BJ (cell line): Measurements from ENCODE around the gene ERVFRD-1. TPM values are rescaled to one million over a fixed set of nuclear protein-coding genes. Genes with fewer than 3 reads are reported as not detected.
A peak's percentile ranks its signal among the peaks of the same experiment; 100 is the strongest.

Experiments used
- CTCF ChIA-PET: fragments of 350-600 bp; formaldehyde crosslinking; extraction: SDS; loops from one replicate; lab custom pipeline; 2021; ENCODE audit warnings: antibody characterized with exemption, inconsistent platforms; lab: Yijun Ruan, JAX
- POLR2A ChIA-PET: fragments of 300-600 bp; sonication (Branson Sonifier 250); formaldehyde crosslinking; extraction: SDS; loops from one replicate; lab custom pipeline; 2021; ENCODE audit warnings: antibody characterized with exemption; lab: Charles Lee
- DNase-seq: peaks from one replicate; pipeline ENCODE4 v3.0.0-alpha.2; 2011; ENCODE audit warnings: low read depth
- H3K27me3 ChIP-seq: 2 replicates; pipeline ENCODE4 v1.6.0; 2011; ENCODE audit warnings: low read length; ENCODE audit not compliant: control insufficient read depth, insufficient read depth
- H3K36me3 ChIP-seq: 2 replicates; pipeline ENCODE4 v1.5.1; 2011; ENCODE audit warnings: low read length; ENCODE audit not compliant: control insufficient read depth, insufficient read depth
- H3K4me3 ChIP-seq: 2 replicates; pipeline ENCODE4 v1.5.1; 2011; ENCODE audit warnings: low read depth, mild to moderate bottlenecking, control low read depth, low read length
- polyA plus RNA-seq: library from polyadenylated mRNA; depleted of rRNA; stranded (reverse); fragments of >200 nt; gene quantifications from 2 replicates; pipeline ENCODE4 v1.2.3, GENCODE V29; 2011
- TF ChIP-seq, protein P1 (sequence below): IDR thresholded peaks from 2 replicates; pipeline ENCODE4 v1.5.1; 2011; ENCODE audit warnings: low read depth, mild to moderate bottlenecking, control low read depth, inconsistent platforms, low read length, moderate library complexity; ENCODE audit not compliant: insufficient read depth

ERVFRD-1 gene
- polyA plus RNA-seq, 1 experiment, result not detected

DNA sequence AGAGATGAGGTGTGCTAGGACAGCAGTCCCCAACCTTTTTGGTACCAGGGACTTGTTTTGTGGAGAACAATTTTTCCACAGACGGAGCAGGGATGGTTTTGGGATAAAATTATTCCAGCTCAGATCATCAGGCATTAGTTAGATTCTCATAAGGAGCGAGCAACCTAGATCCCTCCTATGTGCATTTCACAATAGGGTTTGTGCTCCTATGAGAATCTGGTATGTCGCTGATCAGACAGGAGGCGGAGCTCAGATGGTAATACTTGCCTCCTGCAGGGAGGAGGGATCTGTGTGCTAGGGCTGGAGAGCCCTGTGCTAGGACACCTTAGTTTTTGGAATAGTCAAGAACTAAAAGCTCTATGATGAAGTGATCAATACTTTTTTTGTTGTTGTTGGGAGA, 15.4 kb downstream of the ERVFRD-1 start:
- Histone ChIP-seq H3K36me3 (peaks cover 3% of the 10 kb centered on the region), H3K27me3 (no peaks in the 10 kb centered on the region), H3K4me3 (no peak overlapping the region)
- CTCF ChIA-PET, result interaction anchor here (1.0 to 1.6 kb wide), 3 partner anchors 8 to 401 kb away, joined by 3 to 9 read pairs (median 3); no protein-coding TSS in a partner anchor
- TF ChIP-seq, protein P1, sequence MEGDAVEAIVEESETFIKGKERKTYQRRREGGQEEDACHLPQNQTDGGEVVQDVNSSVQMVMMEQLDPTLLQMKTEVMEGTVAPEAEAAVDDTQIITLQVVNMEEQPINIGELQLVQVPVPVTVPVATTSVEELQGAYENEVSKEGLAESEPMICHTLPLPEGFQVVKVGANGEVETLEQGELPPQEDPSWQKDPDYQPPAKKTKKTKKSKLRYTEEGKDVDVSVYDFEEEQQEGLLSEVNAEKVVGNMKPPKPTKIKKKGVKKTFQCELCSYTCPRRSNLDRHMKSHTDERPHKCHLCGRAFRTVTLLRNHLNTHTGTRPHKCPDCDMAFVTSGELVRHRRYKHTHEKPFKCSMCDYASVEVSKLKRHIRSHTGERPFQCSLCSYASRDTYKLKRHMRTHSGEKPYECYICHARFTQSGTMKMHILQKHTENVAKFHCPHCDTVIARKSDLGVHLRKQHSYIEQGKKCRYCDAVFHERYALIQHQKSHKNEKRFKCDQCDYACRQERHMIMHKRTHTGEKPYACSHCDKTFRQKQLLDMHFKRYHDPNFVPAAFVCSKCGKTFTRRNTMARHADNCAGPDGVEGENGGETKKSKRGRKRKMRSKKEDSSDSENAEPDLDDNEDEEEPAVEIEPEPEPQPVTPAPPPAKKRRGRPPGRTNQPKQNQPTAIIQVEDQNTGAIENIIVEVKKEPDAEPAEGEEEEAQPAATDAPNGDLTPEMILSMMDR, result no peak
- DNase-seq, result no peak
- POLR2A ChIA-PET, result interaction anchor here (0.6 to 0.8 kb wide), 3 partner anchors 317 to 1545 kb away, joined by 4 read pairs; no protein-coding TSS in a partner anchor

DNA sequence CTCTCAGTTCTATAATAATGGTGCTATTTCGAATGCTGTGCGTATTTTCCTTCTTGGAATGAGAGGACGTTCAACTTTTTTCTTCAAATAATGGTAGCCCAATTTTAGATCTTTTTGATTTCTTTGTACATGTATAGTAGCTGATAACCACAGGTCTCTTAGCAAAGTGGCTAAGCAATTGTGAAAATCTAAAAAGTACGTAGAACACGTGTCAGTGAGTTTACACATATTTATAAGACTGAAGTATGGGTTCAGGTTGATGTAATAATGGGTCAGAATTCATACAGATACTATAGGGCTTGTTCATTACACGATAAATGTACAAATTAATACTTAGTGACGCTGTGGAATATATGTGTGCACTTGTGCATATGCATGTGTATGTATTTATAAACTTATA, 16.6 kb downstream of the ERVFRD-1 start:
- ChIA-PET POLR2A (no interaction called here), CTCF (interaction anchor here (1.1 to 1.6 kb wide), 4 partner anchors 10 to 21 kb away, joined by 3 to 9 read pairs (median 4); no protein-coding TSS in a partner anchor)
- Histone ChIP-seq H3K4me3 (peak overlapping the region; percentile 99), H3K27me3 (no peaks in the 10 kb centered on the region), H3K36me3 (peaks cover 2% of the 10 kb centered on the region; the same call in 1 of the 2 replicates)
- TF ChIP-seq, protein P1, result no peak
- no peak for DNase-seq

DNA sequence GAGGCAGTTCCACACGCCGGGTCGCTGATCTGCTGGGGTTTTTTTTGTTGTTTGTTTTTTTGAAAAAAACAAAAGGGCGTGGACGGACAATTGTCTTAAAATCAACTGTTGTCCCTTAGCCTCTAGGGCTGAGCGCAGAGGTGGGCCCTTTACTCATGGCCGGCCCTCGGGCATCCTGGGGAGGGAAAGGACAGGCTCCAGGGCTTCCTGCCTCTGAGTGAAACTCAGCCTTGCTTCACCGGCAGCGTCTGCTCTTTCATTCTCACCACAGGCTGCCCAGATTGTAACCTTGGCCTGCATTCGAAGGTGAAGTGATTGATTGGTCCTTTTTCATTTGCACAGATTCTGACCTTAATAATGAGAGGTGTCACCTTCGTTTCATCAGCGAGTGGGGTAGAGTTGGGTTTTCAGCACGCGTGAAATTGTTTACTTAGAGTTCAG, 17.1 kb downstream of the ERVFRD-1 start:
- H3K27me3 ChIP-seq, result no peaks in the 10 kb centered on the region
- H3K4me3 ChIP-seq, result peak overlapping the region; percentile 99
- TF ChIP-seq, protein P1, result no peak
- POLR2A ChIA-PET, result no interaction called here
- CTCF ChIA-PET, result interaction anchor here (1.3 to 1.9 kb wide), 3 partner anchors 10 to 14 kb away, joined by 4 to 9 read pairs (median 9); no protein-coding TSS in a partner anchor
- no peak for DNase-seq
- H3K36me3 ChIP-seq, result peaks cover 2% of the 10 kb centered on the region; the same call in 1 of the 2 replicates

DNA sequence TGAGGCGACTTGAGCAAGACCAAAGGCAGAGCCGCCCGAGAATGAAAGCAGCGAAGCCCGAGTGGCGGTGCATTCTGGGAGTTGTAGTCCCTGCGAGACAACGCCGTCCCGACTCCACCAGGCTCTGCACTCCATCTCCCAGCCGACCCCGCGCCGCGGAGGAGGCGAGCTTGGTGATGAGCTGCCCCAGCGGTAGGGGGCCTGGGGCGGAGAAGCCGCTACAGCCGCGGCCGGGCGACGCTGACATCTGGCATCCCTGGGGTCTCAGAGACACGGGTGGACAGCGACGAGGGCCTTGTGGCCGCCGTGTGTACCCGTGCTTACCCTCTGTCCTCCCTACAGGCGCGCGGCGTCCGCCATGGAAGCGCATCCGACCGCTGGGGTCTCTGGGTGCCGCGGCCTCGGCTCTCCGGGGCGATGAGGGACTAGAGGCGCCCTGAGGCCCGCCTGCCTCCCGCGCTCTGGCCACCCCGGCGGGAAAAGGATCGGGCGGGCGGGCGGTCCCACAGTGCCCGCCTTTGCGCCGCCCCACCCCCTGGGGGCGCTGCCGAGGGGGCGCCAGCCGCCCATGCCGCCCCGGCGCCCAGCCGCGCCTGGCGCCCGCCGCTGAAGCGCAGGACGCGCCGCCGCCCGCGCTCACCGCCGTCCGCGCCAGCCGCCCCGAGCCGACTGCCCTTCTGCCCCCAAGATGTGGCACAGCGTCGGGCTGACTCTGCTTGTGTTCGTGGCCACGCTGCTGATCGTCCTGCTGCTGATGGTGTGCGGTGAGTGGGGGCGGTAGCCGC, 17.7 kb downstream of the ERVFRD-1 start, which contains the start of gene SMIM13:
Gene SMIM13 (plus strand): TSS at position 209 of the 785 bp plus-strand sequence. CDS start 480 bp downstream, at position 689.
- H3K4me3 ChIP-seq, result peak within 1 kb of the TSS; percentile 99
- CTCF ChIA-PET, result interaction anchor here (0.6 to 1.9 kb wide), 12 partner anchors 13 to 403 kb away, joined by 3 to 9 read pairs (median 4); no protein-coding TSS in a partner anchor
- POLR2A ChIA-PET, result no interaction called here
- DNase-seq, result peak; percentile 91
- TF ChIP-seq, protein P1, result peak; percentile 42; the same call in 1 of the 2 replicates
- H3K36me3 ChIP-seq, result peaks cover 2% of the 10 kb centered on the region; the same call in 1 of the 2 replicates
- no peaks in the 10 kb centered on the region for H3K27me3 ChIP-seq

DNA sequence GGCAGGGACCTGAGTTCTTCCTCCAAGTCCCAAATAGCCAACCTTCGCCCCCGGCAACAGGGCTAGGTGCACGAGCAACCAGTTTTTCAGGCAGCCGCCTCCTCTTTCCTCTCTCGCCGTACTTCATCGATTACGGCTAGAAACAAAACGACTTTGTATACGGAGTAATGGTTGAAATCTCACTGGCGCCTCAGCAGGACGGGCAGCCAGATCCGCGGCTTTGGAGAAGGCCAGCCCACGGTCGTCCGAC, 18.2 kb downstream of the ERVFRD-1 start:
- Histone ChIP-seq H3K36me3 (peaks cover 2% of the 10 kb centered on the region; the same call in 1 of the 2 replicates), H3K27me3 (no peaks in the 10 kb centered on the region), H3K4me3 (peak overlapping the region; percentile 99)
- TF ChIP-seq, protein P1, result no peak
- DNase-seq, result no peak
- ChIA-PET CTCF (interaction anchor here (0.6 to 1.9 kb wide), 12 partner anchors 13 to 403 kb away, joined by 3 to 9 read pairs (median 4); no protein-coding TSS in a partner anchor), POLR2A (no interaction called here)
